ENCODE measurements around the gene GPC5. TPM values are rescaled to one million over a fixed set of nuclear protein-coding genes. Genes with fewer than 3 reads are reported as not detected.

GPC5 gene
- total RNA-seq, 1 experiment from 2014 or later = 0.15 TPM

DNA sequence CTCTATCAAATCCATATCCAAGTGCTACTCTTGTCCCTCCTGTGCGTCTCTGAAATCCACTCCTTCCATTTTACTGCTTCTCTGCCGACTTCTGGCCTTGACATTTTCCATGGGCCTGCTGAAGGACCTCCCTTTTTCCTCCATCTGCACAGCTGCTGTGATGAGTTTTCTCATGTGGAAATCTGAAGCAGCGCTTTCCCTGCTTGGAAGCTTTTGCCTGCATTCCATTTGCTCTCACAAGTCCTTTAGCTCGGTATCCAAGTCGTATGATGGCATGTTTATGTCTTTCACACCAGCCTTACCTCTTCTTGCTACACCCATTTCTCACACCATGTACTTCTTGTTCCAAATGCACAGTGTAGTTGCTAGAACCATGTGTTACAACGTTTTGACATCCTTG, 328.2 kb downstream of the GPC5 start:
- Histone ChIP-seq H4K91ac (ENCODE audit: insufficient read length, low read depth, low read length) (no peak overlapping the region), H3K23ac (ENCODE audit: insufficient read length, low read depth, low read length) (no peak overlapping the region), H3K4ac (ENCODE audit: low read depth, low read length) (no peak overlapping the region), H3T11ph (ENCODE audit: low read length) (no peak overlapping the region), H2AK5ac (ENCODE audit: insufficient read length, low read length) (no peak overlapping the region), H3K23me2 (ENCODE audit: insufficient read length, low read depth, low read length, poor library complexity, severe bottlenecking) (no peaks in the 10 kb centered on the region), H4K8ac (replicated peaks; ENCODE audit: insufficient read length, low read depth, low read length) (no peak overlapping the region), H2BK20ac (ENCODE audit: low read depth, low read length, poor library complexity, severe bottlenecking) (no peak overlapping the region), H2BK12ac (ENCODE audit: insufficient read length, low read depth, low read length) (no peak overlapping the region), H3K27me3 (ENCODE audit: insufficient read depth, low read length) (no peaks in the 10 kb centered on the region), H4K20me1 (ENCODE audit: control insufficient read depth, insufficient read depth, insufficient read length) (no peaks in the 10 kb centered on the region), H3K79me2 (ENCODE audit: insufficient read depth, low read length) (no peaks in the 10 kb centered on the region), H3K14ac (ENCODE audit: insufficient read depth, low read length) (no peak overlapping the region), H3K4me2 (ENCODE audit: insufficient read depth, insufficient read length, low read length) (no peak overlapping the region), H3K27ac (ENCODE audit: insufficient read length, low read depth, low read length) (no peak overlapping the region), H2BK15ac (ENCODE audit: low read depth, low read length) (no peak overlapping the region), H2BK5ac (ENCODE audit: insufficient read length, low read length) (no peak overlapping the region), H3K4me1 (ENCODE audit: insufficient read depth, low read length) (no peaks in the 10 kb centered on the region), H3K56ac (ENCODE audit: insufficient read length, low read depth, low read length) (no peak overlapping the region), H3K9me3 (ENCODE audit: control insufficient read depth, low read depth, low read length) (no peaks in the 10 kb centered on the region), H3K79me1 (ENCODE audit: insufficient read depth, low read depth, low read length, poor library complexity, severe bottlenecking) (no peaks in the 10 kb centered on the region), H3K9ac (ENCODE audit: extremely low read depth, insufficient read length, low read length) (no peak overlapping the region), H2BK120ac (ENCODE audit: low read depth, low read length, poor library complexity, severe bottlenecking) (no peak overlapping the region), H3K18ac (ENCODE audit: insufficient read length, low read depth, low read length) (no peak overlapping the region), H4K5ac (ENCODE audit: insufficient read length, low read depth, low read length) (no peak overlapping the region), H2AFZ (ENCODE audit: low read length) (no peak overlapping the region)
- Mint-ChIP-seq H3K4me1 (no peaks in the 10 kb centered on the region; a peak in 1 of 4 replicates), H3K4me3 (no peak overlapping the region), H3K9me3 (peaks cover 0 to 3% of the 10 kb centered on the region in 2 experiments; a peak in 1 of 5 replicates), H3K27me3 (ENCODE audit: low read depth) (no peaks in the 10 kb centered on the region), H3K27ac (no peak overlapping the region), H3K36me3 (ENCODE audit: insufficient read depth in 1 of 3, low read depth in 3 of 3) (no peaks in the 10 kb centered on the region)
- WGBS (ENCODE audit: extremely low coverage, insufficient read length, low lambda C conversion rate) = no CpG with 5 or more reads among the region's 6 CpGs
- DNase-seq = no peak
- TF ChIP-seq, protein P1, sequence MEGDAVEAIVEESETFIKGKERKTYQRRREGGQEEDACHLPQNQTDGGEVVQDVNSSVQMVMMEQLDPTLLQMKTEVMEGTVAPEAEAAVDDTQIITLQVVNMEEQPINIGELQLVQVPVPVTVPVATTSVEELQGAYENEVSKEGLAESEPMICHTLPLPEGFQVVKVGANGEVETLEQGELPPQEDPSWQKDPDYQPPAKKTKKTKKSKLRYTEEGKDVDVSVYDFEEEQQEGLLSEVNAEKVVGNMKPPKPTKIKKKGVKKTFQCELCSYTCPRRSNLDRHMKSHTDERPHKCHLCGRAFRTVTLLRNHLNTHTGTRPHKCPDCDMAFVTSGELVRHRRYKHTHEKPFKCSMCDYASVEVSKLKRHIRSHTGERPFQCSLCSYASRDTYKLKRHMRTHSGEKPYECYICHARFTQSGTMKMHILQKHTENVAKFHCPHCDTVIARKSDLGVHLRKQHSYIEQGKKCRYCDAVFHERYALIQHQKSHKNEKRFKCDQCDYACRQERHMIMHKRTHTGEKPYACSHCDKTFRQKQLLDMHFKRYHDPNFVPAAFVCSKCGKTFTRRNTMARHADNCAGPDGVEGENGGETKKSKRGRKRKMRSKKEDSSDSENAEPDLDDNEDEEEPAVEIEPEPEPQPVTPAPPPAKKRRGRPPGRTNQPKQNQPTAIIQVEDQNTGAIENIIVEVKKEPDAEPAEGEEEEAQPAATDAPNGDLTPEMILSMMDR (conservative IDR thresholded peaks at IDR 0.05) = no peak

Measured in H9 (cell line).